Astrocyte of the cerebellum (primary cell): ENCODE results near the gene PIGC.

Experiments
- DNase-seq: peaks from one replicate; pipeline ENCODE4 v3.0.0-alpha.2; 2011; ENCODE audit warnings: low read depth
- H3K4me3 ChIP-seq: 2 replicates; pipeline ENCODE4 v1.5.1; 2011; ENCODE audit warnings: mild to moderate bottlenecking, low read depth, low read length, moderate library complexity
- in situ Hi-C: cut with HindIII; loops from 2 replicates; pipeline ENCODE4 v1.10.0; 2017; ENCODE audit warnings: low sequenced_read_pairs
- TF ChIP-seq, protein P1 (sequence below): IDR thresholded peaks from 2 replicates; pipeline ENCODE4 v1.5.1; 2012; ENCODE audit warnings: low read length, low read depth, moderate library complexity, mild to moderate bottlenecking; ENCODE audit errors: missing control alignments

Gene PIGC

GRCh38 chr1:172410027-172410426 is 33.8 kb downstream of the PIGC start:
- TF ChIP-seq, protein P1, sequence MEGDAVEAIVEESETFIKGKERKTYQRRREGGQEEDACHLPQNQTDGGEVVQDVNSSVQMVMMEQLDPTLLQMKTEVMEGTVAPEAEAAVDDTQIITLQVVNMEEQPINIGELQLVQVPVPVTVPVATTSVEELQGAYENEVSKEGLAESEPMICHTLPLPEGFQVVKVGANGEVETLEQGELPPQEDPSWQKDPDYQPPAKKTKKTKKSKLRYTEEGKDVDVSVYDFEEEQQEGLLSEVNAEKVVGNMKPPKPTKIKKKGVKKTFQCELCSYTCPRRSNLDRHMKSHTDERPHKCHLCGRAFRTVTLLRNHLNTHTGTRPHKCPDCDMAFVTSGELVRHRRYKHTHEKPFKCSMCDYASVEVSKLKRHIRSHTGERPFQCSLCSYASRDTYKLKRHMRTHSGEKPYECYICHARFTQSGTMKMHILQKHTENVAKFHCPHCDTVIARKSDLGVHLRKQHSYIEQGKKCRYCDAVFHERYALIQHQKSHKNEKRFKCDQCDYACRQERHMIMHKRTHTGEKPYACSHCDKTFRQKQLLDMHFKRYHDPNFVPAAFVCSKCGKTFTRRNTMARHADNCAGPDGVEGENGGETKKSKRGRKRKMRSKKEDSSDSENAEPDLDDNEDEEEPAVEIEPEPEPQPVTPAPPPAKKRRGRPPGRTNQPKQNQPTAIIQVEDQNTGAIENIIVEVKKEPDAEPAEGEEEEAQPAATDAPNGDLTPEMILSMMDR, result no peak
- no peak for DNase-seq
- in situ Hi-C loops, result no loop called here
- no peak overlapping the region for H3K4me3 ChIP-seq

GRCh38 chr1:172408958-172409357 is 34.9 kb downstream of the PIGC start:
- TF ChIP-seq, protein P1, result no peak
- in situ Hi-C loops, result no loop called here
- H3K4me3 ChIP-seq, result no peak overlapping the region
- DNase-seq, result no peak

DNA sequence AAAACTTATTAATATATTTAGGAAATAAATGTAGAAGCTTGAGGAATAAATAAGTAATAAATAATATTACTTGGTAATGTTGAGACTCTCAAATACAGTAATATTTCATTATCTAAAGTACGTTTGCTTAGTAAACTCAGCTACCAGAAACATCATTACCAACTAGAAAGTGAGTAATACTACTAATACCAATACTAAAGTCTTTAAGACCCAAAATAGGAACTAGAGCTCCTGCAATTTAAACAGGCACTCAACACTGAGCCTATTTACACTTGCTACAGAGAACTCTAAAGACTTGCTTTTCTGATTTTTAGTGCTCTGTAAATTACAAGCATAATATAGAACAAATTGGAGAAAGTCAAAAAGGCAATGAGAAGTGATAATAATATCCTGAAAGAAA is 36.9 kb downstream of the PIGC start:
- TF ChIP-seq, protein P1, result no peak
- in situ Hi-C loops, result no loop called here
- no peak overlapping the region for H3K4me3 ChIP-seq
- no peak for DNase-seq

GRCh38 chr1:172405912-172406311 is 38.0 kb downstream of the PIGC start:
- no peak for DNase-seq
- in situ Hi-C loops, result no loop called here
- TF ChIP-seq, protein P1, result no peak

DNA sequence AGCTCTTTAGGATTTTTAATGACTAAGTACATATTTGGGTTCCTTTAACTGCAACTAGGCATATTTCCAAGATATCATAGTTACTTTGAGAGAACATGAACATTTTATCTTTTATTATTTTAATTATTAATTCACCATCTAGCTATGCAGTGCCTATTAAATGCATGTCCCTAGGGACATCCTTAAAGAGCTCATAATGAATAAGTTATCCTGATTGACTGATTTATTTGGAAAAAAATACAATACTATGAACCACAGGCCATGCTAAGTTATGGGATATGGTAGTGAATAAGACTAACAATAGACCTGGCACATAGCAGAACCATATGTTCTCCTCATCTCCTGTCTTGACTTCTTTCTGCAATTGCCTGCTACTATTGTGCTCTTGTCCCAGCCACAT is 39.7 kb downstream of the PIGC start:
- DNase-seq, result no peak
- in situ Hi-C loops, result loop anchor here (5.0 kb wide), 1 partner anchor 402 kb away; no protein-coding TSS in a partner anchor
- TF ChIP-seq, protein P1, result no peak
- no peak overlapping the region for H3K4me3 ChIP-seq

More at GRCh38 chr1:172405912-172406311, 38.0 kb downstream of the PIGC start:
- H3K4me3 ChIP-seq, result no peak overlapping the region

- no peak overlapping the region for H3K4me3 ChIP-seq
- in situ Hi-C loops, result loop anchor here (5.0 kb wide), 1 partner anchor 401 kb away; no protein-coding TSS in a partner anchor
- TF ChIP-seq, protein P1, result no peak
- no peak for DNase-seq
Measured at GRCh38 chr1:172402878-172403569, 40.8 kb downstream of the PIGC start.
